ENCODE results near the gene CNOT11.

GRCh38 chr2:101294861-101295260, 42.2 kb downstream of the CNOT11 start:
- TF ChIP-seq ZFX (IDR thresholded peaks at IDR 0.05) (no peak), CTCF (conservative IDR thresholded peaks at IDR 0.05) (no peak)
